Measurements from ENCODE around the gene DCT.

The DCT gene

GRCh38 chr13:94454906-94455305 lies 24.6 kb downstream of the DCT start:
- Mint-ChIP-seq H3K9me3 (no peaks in the 10 kb centered on the region), H3K36me3 (ENCODE audit: low read depth) (no peaks in the 10 kb centered on the region), H3K4me1 (no peaks in the 10 kb centered on the region), H3K27me3 (ENCODE audit: low read depth, poor library complexity) (peaks cover 3% of the 10 kb centered on the region), H3K27ac (no peak overlapping the region), H3K4me3 (no peak overlapping the region)
- TF ChIP-seq CTCF (IDR thresholded peaks at IDR 0.05) = no peak
- DNase-seq = no peak

GRCh38 chr13:94454334-94454733 lies 25.1 kb downstream of the DCT start:
- H3K36me3 Mint-ChIP-seq (ENCODE audit: low read depth) = no peaks in the 10 kb centered on the region

GRCh38 chr13:94444826-94445225 lies 34.7 kb downstream of the DCT start:
- H3K27me3 Mint-ChIP-seq (ENCODE audit: low read depth, poor library complexity) = peaks cover under 1% of the 10 kb centered on the region
- H3K9me3 Mint-ChIP-seq = no peaks in the 10 kb centered on the region
- DNase-seq = no peak
- no peak overlapping the region for H3K4me3 Mint-ChIP-seq
- no peaks in the 10 kb centered on the region for H3K36me3 Mint-ChIP-seq (ENCODE audit: low read depth)
- no peak for TF ChIP-seq CTCF (IDR thresholded peaks at IDR 0.05)
- no peaks in the 10 kb centered on the region for H3K4me1 Mint-ChIP-seq
- no peak overlapping the region for H3K27ac Mint-ChIP-seq

More at GRCh38 chr13:94454334-94454733, 25.1 kb downstream of the DCT start:
- Mint-ChIP-seq H3K27me3 (ENCODE audit: low read depth, poor library complexity) (peaks cover 3% of the 10 kb centered on the region), H3K27ac (no peak overlapping the region), H3K9me3 (no peaks in the 10 kb centered on the region), H3K4me1 (no peaks in the 10 kb centered on the region), H3K4me3 (no peak overlapping the region)
- TF ChIP-seq CTCF (IDR thresholded peaks at IDR 0.05) = no peak
- DNase-seq = no peak

- no peak overlapping the region for H3K27ac Mint-ChIP-seq
- H3K9me3 Mint-ChIP-seq = no peaks in the 10 kb centered on the region
- no peak for DNase-seq
- no peaks in the 10 kb centered on the region for H3K36me3 Mint-ChIP-seq (ENCODE audit: low read depth)
- TF ChIP-seq CTCF (IDR thresholded peaks at IDR 0.05) = peak; percentile 54
- H3K4me3 Mint-ChIP-seq = no peak overlapping the region
- peaks cover 10% of the 10 kb centered on the region for H3K27me3 Mint-ChIP-seq (ENCODE audit: low read depth, poor library complexity)
- H3K4me1 Mint-ChIP-seq = peaks cover 12% of the 10 kb centered on the region
Measured at GRCh38 chr13:94435604-94436226, 43.8 kb downstream of the DCT start.

GRCh38 chr13:94433055-94433961 lies 46.2 kb downstream of the DCT start:
- no peak overlapping the region for H3K27ac Mint-ChIP-seq
- H3K4me1 Mint-ChIP-seq = peaks cover 12% of the 10 kb centered on the region
- no peak overlapping the region for H3K4me3 Mint-ChIP-seq
- H3K9me3 Mint-ChIP-seq = no peaks in the 10 kb centered on the region
- no peak for TF ChIP-seq CTCF (IDR thresholded peaks at IDR 0.05)
- no peak for DNase-seq
- peaks cover 6% of the 10 kb centered on the region for H3K27me3 Mint-ChIP-seq (ENCODE audit: low read depth, poor library complexity)
- no peaks in the 10 kb centered on the region for H3K36me3 Mint-ChIP-seq (ENCODE audit: low read depth)
